ENCODE results near the gene LCN1.
"Not testable (repeated sequence)": the region's sequence is repeated elsewhere in the genome, so short reads cannot be mapped to it uniquely, and the experiment has no call there.

Gene LCN1

GRCh38 chr9:135522137-135522877, 1.1 kb downstream of the LCN1 start:
- no peak for DNase-seq (ENCODE audit: extremely low read depth in 1 of 2, low read depth in 1 of 2)

DNA sequence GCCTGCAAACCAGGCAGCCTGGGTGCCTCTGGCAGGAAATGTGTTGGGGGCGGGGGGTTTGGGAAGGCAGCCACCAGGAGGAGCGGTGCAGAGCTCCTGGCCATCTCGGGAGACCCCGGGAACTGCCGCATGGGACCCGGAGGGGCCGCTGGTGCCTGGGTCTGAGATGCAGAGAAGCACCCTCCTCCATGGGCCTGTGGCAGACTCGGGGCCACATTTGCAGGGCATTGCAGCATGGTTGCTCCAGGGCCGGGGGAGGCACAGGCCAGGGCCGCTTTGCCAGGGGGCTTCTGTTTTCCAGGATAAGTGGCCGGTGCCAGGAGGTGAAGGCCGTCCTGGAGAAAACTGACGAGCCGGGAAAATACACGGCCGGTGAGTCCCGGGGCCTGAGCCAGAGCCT, 1.7 kb downstream of the LCN1 start:
- DNase-seq (ENCODE audit: extremely low read depth in 1 of 2, low read depth in 1 of 2) = no peak

DNA sequence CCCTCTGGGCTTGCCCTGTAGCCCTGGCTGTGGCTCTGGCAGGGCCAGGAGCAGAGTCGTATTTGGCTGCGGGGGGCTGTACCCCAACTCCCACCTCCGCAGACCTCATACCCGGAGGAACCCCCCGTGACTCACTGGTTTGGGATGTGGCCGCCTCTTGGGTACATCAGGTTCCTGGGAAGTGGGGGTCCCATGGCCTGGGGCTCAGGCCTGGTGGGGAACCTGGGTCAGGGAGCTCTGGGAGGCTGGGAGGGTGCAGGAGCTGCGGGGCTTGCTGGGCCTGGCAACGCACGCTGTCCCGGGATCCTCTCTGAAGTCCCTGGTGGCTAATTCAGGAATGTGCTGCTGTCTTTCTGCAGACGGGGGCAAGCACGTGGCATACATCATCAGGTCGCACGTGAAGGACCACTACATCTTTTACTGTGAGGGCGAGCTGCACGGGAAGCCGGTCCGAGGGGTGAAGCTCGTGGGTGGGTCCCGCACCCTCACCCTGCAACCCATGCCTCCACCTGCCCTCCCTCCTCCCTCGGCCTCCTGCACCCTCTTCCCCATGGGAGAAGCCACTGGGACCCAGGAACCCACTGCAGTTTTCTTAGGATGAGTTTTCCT, 2.4 kb downstream of the LCN1 start:
- no peak for DNase-seq (ENCODE audit: extremely low read depth in 1 of 2, low read depth in 1 of 2)

- DNase-seq (ENCODE audit: extremely low read depth in 1 of 2, low read depth in 1 of 2) = no peak
These were observed 3.1 kb downstream of the LCN1 start for GRCh38 chr9:135524130-135524861.

- DNase-seq (ENCODE audit: extremely low read depth in 1 of 2, low read depth in 1 of 2) = no peak
These were observed 4.2 kb downstream of the LCN1 start for GRCh38 chr9:135525241-135526088.

GRCh38 chr9:135526089-135526729, 5.0 kb downstream of the LCN1 start:
- no peak for DNase-seq (ENCODE audit: extremely low read depth in 1 of 2, low read depth in 1 of 2)

DNA sequence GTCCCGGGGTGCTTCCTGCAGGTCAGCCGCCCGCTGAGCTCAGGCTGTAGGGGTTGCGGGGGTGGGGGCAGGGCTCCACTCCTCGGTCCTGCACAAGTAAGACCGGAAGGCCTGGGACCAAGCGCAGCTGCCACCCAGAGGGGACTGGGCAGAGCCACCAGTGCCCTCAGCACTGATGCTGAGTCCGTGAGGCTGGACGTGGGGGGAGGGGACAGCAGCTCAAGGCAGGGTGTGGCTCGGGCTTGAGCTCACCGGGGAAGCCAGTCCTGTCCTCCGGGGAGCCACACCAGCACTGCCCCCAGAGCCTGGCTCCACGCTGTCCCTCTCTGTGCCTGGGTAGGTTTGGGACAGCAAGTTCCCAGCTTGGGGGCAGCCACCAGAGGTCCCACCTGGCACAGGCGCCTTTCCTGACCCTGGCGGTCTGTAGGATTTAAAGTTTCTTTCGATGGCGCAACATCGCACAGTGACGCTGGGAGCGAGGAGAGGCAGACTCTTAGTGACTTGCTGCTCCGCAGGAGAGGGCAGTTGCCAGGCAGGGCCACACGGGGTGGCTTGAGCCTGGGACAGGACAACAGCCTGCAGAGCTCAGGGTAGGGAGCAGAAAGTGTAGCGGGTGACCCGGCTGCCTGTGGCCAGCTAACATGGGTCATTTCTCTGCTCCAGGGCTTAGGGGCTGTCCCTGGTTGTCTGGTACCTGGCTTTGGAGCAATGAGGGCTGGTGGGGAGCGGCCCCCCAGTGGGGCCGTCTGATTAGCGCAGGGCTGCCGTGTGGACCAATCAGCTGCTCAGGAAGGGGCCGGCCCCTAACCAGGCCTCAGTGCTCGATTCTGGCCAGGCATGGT, 5.7 kb downstream of the LCN1 start:
- no peak for DNase-seq (ENCODE audit: extremely low read depth in 1 of 2, low read depth in 1 of 2)

DNA sequence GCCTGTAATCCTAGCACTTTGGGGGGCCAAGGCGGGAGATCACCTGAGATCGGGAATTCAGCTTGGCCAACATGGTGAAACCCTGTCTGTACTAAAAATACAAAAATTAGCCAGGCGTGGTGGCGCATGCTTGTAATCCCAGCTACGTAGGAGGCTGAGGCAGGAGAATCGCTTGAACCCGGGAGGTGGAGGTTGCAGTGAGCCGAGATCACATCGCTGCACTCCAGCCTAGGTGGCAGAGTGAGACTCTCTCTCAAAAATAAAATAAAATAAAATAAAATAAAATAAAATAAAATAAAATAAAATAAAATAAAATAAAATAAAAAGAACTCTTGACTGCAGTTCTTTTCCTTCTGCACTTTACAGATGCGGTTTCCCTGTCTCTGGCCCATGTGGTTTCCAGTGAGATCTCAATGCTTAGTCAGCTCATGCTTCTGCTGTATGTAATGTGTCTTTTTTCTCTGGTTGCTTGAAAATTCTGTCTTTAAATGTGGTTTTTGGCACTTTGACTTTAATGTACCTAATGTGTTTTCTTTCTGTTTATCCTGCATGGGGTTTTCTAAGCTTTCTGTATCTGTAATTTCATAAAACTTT, 7.7 kb downstream of the LCN1 start:
- DNase-seq (ENCODE audit: extremely low read depth in 1 of 2, low read depth in 1 of 2) = not testable (repeated sequence)

DNA sequence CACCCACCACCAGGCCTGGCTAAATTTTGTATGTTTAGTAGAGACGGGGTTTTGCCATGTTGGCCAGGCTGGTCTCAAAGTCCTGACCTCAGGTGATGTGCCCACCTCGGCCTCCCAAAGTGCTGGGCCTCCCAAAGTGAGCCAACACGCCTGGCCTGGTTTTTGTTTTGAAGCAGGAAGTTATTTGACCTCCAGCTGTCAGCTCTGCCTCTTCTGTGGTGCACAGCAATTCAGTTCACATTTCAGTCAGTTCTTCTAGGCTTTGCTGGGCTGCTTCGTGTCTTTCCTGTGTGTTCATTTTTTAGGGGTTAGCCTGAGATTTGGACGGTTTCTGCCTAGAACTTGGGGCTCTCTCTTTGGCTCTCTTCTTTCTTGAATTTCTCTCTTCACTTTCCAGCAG, 8.9 kb downstream of the LCN1 start:
- no peak for DNase-seq (ENCODE audit: extremely low read depth in 1 of 2, low read depth in 1 of 2)

- no peak for DNase-seq (ENCODE audit: extremely low read depth in 1 of 2, low read depth in 1 of 2)
These were observed 9.9 kb downstream of the LCN1 start for GRCh38 chr9:135531096-135531495.

DNA sequence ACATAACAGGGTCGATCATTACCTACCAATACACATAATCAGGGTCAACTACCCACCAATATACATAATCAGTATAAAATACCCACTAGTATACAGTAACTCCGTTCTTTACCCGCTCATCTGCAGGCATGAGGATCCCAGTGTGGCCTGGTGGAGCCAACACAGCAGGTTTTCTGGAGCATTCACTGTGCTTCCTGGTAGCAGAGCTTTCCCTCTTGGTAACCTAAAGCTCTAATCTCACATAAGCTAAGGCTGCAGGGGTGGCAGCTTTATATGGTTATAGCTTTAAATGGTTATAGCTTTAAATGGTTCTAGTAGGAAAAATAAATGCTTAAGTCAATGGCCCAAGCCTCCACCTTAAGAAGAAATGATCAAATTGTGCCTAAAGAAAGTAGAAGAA, 11.9 kb downstream of the LCN1 start:
- DNase-seq (ENCODE audit: extremely low read depth in 1 of 2, low read depth in 1 of 2) = no peak

GRCh38 chr9:135533674-135534073, 12.4 kb downstream of the LCN1 start:
- no peak for DNase-seq (ENCODE audit: extremely low read depth in 1 of 2, low read depth in 1 of 2)

- not testable (repeated sequence) for DNase-seq (ENCODE audit: extremely low read depth in 1 of 2, low read depth in 1 of 2)
These were observed 13.0 kb downstream of the LCN1 start for GRCh38 chr9:135534192-135534711.

GRCh38 chr9:135534826-135535225, 13.6 kb downstream of the LCN1 start:
- not testable (repeated sequence) for DNase-seq (ENCODE audit: extremely low read depth in 1 of 2, low read depth in 1 of 2)

- DNase-seq (ENCODE audit: extremely low read depth in 1 of 2, low read depth in 1 of 2) = not testable (repeated sequence)
These were observed 14.4 kb downstream of the LCN1 start for GRCh38 chr9:135535631-135536030.

DNA sequence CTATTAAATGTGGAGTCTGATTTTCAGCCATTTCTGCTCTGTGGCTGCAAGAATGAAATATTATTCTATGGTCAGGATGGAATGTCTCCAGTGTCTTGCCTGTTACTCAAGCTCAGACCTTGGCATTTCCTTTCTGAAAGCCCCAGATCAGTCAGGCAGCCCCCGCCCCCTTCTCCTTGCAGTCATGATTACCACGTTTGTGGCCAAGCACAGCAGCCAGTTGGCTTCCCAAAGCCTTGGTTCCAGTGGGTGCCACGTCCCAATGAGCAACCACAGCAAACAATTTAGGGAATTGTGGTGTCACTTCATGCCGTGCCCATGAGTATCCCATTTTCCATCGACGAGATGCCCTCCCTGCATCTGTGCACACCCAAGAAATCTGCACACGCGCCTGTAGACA, 15.0 kb downstream of the LCN1 start:
- DNase-seq (ENCODE audit: extremely low read depth in 1 of 2, low read depth in 1 of 2) = no peak

DNA sequence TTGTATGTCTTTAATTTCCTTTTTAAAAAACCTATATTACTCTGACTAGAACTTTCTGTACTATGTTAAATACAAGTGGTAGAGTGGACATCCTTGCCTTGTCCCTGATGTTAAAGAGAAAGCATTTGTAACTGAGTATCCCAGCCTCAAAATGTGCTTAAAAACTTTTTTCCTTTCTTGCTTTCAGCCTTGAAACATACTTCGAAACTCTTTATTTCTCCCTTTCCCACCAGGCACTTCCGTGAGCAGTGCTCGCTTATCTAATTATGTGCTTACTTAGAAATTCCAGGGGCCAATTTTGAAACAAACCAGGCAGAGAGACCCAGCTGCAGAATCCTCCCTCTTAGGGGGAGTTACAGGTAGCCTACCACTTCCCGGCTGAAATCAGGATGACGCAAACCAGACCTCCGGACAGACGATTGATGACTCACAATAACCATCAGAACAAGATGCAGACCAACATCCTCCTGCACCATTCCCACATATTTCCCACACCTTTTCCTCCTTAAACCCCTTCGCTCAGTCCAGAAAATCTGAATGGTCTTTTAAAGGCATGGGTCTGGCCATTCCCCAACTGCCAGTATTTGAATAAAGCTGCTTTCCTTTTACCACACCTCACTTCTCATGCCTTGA, 22.1 kb downstream of the LCN1 start:
- not testable (repeated sequence) for DNase-seq (ENCODE audit: extremely low read depth in 1 of 2, low read depth in 1 of 2)

DNA sequence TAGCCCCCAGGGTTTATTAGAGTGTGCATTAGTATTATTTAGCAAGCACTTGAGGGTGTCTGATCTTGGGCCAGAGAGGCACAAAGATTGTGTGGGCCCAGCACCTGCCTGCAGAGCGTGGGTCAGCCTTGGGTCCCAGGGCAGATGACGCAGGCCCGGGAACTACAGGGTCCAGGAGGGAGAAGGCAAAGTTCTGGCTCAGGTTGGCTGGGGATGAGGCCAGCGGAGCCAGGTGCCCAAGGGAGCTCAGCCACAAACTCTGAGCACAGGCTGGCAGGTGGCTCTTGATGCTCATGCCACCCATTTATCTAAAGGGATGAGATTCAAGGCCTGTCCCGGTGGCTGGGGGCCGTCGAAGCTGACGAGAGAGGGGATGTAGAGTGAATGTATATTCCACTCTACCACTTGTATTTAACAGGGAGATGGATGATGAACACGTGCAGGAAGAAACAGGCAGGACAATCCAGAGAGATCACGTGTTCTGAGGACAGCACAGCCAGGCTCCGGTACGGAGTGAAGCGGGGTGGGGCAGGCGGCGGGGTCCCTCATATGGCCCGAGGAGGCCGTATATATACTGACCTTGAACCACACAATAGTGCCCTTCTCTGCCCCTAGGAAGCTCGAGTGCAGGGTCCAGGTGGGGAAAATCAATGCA, 23.9 kb downstream of the LCN1 start:
- DNase-seq (ENCODE audit: extremely low read depth in 1 of 2, low read depth in 1 of 2) = no peak

All from stimulated activated CD8-positive, alpha-beta memory T cell treated with anti-CD3 and anti-CD28 coated beads, Interleukin-7, amount 100 ng/mL, for 48 hours (primary cell).